ENCODE measurements around the gene DOP1B.
"Not testable (repeated sequence)": the region's sequence is repeated elsewhere in the genome, so short reads cannot be mapped to it uniquely, and the experiment has no call there.

Gene DOP1B

GRCh38 chr21:36134803-36135390 is 21.7 kb upstream of the DOP1B start, which contains the start of gene CBR3:
CBR3 (plus strand) TSS chr21:36135079; CDS start chr21:36135193, 114 bp downstream.
- DNase-seq (ENCODE audit: low spot score): no peak

GRCh38 chr21:36135391-36136102 is 21.1 kb upstream of the DOP1B start:
- no peak for DNase-seq (ENCODE audit: low spot score)

GRCh38 chr21:36139791-36140190 is 16.8 kb upstream of the DOP1B start:
- not testable (repeated sequence) for DNase-seq (ENCODE audit: low spot score)

GRCh38 chr21:36141513-36141925 is 15.1 kb upstream of the DOP1B start:
- DNase-seq (ENCODE audit: low spot score): peak; percentile 96

DNA sequence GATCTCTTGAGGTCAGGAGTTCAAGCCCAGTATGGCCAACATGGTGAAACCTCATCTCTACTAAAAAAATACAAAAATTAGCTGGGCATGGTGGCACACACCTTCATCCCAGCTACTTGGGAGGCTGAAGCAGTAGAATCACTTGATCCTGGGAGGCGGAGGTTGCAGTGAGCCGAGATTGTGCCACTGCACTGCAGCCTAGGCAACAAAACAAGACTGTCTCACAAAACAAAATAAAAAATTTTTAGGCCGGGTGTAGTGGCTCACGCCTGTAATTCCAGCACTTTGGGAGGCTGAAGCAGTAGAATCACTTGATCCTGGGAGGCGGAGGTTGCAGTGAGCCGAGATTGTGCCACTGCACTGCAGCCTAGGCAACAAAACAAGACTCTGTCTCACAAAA is 12.4 kb upstream of the DOP1B start:
- not testable (repeated sequence) for DNase-seq (ENCODE audit: low spot score)

DNA sequence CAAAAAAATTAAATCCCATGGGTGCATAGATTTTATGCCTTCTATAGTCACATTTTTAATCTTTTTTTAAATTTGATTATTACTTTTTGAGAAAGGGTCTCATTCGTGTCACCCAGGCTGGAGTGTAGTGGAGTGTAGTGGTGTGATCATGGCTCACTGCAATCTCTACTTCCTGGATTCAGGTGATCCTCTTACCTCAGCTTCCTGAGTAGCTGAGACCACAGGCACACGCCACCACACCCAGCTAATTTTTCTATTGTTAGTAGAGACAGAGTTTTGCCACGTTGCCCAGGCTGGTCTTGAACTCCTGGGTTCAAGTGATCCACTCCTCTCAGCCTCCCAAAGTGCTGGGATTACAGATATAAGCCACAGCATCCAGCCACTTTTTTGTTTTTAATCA is 11.4 kb upstream of the DOP1B start:
- DNase-seq (ENCODE audit: low spot score): no peak

GRCh38 chr21:36147911-36148310 is 8.7 kb upstream of the DOP1B start:
- no peak for DNase-seq (ENCODE audit: low spot score)

GRCh38 chr21:36148886-36149285 is 7.7 kb upstream of the DOP1B start:
- DNase-seq (ENCODE audit: low spot score): no peak

DNA sequence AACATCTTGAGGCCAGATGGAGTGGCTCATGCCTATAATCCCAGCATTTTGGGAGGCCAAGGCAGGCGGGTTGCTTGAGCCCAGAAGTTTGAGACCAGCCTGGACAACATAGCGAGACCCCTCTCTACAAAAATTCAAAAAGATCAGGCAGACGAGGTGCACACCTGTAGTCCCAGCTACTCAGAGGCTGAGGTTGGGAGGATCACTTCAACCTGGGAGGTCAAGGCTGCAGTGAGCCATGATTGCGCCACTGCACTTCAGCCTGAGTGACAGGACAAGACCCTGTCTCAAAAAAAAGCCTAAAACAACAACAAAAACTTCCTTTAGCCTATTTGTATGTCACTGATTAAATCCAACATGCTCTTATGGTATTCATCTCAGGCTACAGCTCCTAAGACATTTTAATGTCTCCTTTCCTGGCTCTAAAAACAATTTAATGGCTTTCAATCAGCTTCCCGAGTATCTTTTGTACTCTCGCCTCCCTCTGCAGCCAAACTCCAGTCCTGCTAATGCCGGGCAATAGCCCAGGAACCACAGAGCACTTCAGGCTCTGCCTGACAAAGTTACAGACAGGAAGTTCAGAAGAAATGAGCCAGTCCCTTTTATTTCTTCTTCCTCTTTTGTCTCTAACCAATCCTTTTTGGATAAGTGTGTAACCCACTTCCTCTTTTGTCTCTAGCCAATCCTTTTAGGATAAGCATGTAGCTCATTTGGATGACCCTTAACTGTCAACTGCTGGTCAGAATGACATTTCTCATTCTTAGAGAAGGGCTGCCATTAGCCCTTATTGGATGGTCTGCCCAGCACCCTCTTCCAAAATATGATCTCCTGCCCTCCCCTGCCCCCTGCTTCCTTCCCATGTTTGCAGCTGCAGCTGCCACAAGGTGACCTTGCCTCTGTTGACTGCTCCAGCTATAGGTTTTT is 6.6 kb upstream of the DOP1B start:
- peak; percentile 68 for DNase-seq (ENCODE audit: low spot score)

- no peak for DNase-seq (ENCODE audit: low spot score)
These were observed 853 bp upstream of the DOP1B start for GRCh38 chr21:36155603-36156338.

DNA sequence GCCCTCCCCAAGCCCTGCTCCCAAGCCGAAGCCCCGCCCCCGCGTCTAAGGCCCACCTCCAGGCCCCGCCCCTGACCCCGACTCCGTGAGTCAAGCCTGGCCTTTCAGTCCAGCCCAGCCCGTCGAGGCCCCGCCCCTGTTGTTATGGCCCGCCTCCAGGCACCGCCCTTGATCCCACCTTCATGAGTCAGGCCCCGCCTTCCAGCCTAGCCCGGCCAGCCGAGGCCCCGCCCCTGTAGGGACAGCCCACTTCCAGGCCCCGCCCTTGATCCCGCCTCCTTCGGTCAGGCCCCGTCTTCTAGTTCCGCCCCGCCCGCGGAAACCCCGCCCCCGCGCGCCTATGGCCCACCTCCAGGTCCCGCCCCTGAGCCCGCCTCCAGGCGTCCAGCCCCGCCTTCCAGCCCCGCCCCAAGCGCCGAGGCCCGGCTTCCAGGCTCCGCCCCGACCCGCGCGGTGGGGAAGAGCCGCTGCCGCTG is 247 bp upstream of the DOP1B start:
- peak; percentile 97 for DNase-seq (ENCODE audit: low spot score)

DNA sequence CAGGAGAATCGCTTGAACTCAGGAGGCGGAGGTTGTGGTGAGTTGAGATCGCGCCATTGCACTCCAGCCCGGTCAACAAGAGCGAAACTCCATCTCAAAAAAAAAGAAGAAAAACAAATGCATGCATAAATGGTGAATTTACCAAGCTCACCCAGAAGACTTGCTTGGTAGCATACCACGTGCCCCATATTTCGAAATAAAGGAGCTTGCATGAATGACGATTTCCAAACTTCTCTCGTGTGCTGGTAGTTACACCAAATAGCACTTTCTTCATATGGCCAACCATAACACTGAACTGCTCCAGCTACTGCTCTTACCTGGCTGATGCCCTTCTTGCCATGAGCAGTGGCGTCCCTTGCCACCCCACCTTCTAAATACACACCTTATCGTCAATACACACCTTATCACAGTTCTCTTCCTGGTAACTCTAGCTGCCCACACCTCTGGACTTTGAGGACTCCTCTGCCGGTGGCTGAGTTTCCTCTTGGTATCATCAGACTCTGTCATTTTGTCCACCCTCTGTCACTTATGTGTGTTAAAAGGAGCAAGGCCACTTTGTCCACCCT is 2.8 kb downstream of the DOP1B start:
- no peak for DNase-seq (ENCODE audit: low spot score)

DNA sequence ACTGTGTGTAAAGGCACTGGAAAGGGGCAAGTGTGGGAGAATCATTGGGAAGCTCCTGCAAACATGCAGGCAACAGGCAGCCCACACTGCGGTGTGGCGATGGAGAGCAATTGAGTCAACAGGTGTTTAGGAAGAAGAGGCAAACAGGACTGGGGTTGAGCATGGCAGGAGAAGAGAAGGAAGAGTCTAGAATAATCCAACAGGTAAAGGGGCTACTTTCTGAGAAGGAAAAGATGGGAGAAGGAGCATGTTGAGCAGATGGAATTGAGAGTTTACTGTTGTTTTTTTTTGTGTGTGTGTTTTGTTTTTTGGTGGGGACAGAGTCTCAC is 4.2 kb downstream of the DOP1B start:
- no peak for DNase-seq (ENCODE audit: low spot score)

DNA sequence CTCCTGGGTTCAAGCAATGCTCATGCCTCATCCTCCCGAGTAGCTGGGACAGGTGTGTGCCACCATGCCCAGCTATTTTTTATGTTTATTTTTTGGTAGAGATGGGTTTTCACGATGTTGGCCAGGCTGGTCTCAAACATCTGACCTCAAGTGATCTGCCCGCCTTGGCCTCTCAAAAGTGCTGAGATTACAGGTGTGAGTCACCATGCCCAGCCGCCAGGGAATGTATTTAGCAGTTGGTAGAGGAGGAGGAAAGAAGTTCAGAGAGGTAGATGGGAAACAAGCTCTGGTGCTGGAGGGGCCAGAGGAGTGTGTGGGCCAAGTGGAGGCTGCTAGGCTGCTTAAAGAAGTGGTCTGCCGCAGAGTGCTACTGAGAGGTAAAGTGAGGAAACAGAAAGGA is 6.0 kb downstream of the DOP1B start:
- no peak for DNase-seq (ENCODE audit: low spot score)

DNA sequence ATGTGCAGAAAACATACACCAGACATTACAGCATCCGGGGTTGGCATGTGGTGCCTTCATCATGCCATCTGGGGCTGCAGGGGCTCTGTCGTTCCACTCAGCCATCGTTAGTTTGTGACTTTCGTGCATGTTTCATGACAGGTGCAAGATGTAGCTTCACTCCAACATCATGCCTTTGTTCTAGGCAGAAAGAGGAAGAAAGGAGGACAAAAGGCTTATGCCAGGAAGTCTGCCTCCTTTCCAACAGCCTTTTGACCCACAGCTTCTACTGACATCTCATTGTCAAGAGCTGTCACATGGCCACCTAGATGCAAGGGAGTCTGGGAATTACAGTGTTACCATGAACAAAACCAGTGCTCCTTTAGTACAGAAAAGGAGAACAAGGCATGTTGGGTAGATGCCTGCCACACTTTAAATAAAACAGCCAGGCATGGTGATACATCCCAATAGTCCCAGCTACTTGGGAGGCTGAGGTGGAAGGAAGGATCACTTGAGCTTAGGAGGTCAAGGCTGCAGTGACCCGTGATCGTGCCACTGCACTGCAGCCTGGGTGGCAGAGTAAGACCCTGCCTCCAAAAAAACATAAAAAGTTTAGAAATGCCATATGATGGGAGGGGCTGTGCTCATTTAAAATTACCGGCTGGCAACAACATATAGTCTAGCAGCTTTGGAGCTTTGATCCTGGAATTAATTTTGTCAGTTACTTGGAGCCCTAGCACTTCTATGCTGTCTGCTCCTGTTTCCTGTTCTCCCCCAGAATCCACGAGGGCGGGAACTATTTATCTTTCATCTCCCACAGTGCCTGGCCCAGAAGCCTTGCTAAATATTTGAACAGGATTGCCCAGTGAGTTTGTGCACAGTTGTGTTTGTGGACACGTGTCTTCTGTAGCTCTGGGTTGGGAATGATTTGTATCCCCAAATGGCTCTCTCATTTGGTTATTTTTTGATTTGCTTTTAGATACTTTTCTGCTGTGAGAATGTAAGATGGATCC is 7.4 kb downstream of the DOP1B start:
- DNase-seq (ENCODE audit: low spot score): no peak

DNA sequence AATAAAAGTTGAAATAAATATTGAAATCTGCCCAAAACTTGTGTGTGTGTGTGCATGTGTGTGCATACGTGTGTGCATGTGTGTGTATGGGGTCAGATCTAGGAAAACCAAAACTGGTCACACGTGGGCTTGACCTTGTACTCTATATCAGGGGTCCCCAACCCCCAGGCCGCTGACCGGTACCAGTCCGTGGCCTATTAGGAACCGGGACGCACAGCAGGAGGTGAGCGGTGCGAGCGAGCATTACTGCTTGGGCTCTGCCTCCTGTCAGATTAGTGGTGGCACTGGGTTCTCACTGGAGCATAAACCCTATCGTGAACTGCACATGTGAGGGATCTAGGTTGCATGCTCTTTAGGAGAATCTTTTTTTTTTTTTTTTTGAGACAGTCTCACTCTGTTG is 8.7 kb downstream of the DOP1B start:
- DNase-seq (ENCODE audit: low spot score): no peak

DNA sequence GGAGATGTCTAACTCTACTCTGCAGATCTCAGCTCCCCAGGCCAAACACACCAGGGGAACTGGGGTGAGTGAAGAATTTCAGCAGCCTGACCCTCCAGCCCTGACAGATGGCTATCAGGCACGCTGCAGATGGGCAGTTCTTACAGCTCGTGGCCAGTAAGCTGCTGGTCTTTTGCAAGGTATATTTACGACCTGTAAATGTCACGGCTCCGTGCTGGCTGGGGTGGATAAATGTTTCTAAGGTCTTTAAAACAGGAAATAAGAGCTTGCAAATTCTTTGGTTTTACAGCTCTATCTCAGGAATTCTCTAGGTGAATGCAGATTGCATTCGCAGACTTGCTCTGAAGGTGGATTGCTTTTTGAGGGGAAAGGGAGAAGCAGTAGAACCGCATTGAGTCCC is 10.1 kb downstream of the DOP1B start:
- DNase-seq (ENCODE audit: low spot score): no peak

GRCh38 chr21:36167541-36167940 is 10.9 kb downstream of the DOP1B start:
- DNase-seq (ENCODE audit: low spot score): no peak

DNA sequence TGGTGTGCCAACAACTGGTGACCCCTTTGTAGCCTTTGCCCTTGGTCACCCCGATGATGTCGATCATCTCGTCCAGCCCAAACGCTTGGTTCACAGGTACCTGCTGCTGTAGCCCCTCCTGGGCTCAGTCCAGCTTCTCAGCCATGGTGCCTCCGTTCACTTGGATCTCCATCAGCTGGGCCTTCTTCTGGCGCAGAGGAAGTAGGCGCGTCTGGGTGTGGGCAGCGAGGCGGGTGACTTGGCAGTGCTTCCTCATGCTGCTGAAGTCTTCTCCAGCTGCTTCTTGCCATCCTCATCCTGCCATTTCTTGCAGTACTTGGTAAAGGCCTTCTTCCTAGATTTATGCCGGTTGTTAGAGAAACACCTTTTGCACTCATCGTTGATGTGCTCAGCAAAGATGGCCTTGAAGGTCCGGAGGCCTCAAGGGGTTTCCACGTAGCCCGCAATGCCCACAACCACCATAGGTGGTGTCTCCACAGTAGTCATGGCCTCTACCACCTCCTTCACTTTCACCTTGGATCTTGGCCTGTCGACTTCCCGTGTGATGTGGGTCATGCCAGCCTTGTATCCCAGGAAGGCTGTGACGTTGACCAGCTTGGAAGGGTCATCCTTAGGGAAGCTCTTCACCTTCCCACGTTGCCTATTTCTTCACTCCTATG is 13.0 kb downstream of the DOP1B start:
- peak; percentile 27 for DNase-seq (ENCODE audit: low spot score)

- no peak for DNase-seq (ENCODE audit: low spot score)
These were observed 14.2 kb downstream of the DOP1B start for GRCh38 chr21:36170823-36171222.

Measured in NAMALWA (cell line).